Measurements from ENCODE around the gene DEPDC1B.

GRCh38 chr5:60568646-60569045 lies 131.3 kb downstream of the DEPDC1B start:
- TF ChIP-seq CTCF (IDR thresholded peaks at IDR 0.05) (no peak), POLR2A (IDR thresholded peaks at IDR 0.05) (no peak), EP300 (IDR thresholded peaks at IDR 0.05; ENCODE audit: low read depth) (no peak), POLR2AphosphoS5 (IDR thresholded peaks at IDR 0.05) (no peak)
